Astrocyte (in vitro differentiated cells and primary cell): Measurements from ENCODE around the gene CD99L2.

Experiments used
- EZH2 ChIP-seq: IDR thresholded peaks from 2 replicates; pipeline ENCODE4 v1.6.1; 2012; ENCODE audit warnings: mild to moderate bottlenecking, low read length, inconsistent platforms; ENCODE audit not compliant: insufficient read depth
- TF ChIP-seq, protein P1 (sequence below): IDR thresholded peaks from 2 replicates; pipeline ENCODE4 v1.5.1; 2011; ENCODE audit warnings: low read depth, mild to moderate bottlenecking, inconsistent platforms, low read length, moderate library complexity; ENCODE audit not compliant: insufficient read depth

DNA sequence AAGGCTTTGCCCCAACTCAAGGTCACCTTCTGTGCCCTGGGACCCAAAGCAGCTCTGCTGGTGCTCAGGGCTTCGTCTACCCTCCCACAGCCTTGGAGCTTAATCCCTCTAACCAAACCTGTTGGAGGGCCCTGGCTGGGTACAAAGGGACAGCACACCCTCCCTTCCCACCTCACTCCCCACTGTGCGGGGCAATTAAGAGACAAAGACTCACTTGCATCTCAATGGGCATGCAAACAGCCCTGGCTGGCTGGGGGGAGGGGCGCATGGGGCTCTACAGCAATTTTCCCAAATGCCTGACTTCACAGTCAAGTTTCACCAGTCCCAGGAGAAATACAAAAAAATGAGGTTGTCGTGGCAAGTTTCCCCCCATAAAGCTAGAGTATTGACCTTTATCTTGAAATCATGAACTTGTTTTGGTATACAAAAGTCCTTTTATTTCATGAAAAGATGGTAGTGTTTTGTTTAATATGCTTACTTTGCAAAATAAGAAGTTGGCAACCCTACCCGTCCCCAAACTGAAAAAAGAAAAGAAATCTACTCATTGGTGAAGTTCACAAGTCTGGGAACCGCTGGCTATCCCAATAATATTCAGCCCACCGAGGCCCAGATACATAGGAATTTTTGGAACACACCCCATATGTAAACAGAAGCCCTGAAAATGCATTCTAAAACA is 4.1 kb upstream of the CD99L2 start:
- TF ChIP-seq, protein P1, sequence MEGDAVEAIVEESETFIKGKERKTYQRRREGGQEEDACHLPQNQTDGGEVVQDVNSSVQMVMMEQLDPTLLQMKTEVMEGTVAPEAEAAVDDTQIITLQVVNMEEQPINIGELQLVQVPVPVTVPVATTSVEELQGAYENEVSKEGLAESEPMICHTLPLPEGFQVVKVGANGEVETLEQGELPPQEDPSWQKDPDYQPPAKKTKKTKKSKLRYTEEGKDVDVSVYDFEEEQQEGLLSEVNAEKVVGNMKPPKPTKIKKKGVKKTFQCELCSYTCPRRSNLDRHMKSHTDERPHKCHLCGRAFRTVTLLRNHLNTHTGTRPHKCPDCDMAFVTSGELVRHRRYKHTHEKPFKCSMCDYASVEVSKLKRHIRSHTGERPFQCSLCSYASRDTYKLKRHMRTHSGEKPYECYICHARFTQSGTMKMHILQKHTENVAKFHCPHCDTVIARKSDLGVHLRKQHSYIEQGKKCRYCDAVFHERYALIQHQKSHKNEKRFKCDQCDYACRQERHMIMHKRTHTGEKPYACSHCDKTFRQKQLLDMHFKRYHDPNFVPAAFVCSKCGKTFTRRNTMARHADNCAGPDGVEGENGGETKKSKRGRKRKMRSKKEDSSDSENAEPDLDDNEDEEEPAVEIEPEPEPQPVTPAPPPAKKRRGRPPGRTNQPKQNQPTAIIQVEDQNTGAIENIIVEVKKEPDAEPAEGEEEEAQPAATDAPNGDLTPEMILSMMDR, result no peak
- no peak for TF ChIP-seq EZH2
